ENCODE measurements around the gene CREB5. TPM values are rescaled to one million over a fixed set of nuclear protein-coding genes. Genes with fewer than 3 reads are reported as not detected.

Gene CREB5
- total RNA-seq, 1 experiment from 2014 or later: 2.1 TPM

DNA sequence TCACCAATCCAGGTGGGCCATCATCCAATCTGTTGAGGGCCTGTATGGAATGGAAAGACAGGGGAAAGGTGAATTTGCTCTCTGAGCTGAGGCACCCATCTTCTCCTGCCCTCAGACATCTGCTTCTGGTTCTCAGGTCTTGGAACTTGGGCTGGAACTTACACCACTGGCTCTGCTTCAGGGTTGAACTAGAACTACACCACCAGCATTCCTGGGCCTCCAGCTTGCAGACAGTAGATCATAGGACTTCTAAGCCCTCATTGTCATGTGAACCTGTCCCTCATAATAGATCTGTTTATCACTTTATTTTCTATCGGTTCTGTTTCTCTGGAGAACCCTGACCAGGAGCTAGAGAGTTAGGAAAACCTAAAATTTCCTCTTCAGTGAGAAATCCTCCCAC is 233.5 kb downstream of the CREB5 start:
- no peaks in the 10 kb centered on the region for H3K4me1 ChIP-seq (replicated peaks; ENCODE audit: insufficient read depth)
- H3K9me3 ChIP-seq (ENCODE audit: insufficient read depth, low read depth): no peaks in the 10 kb centered on the region
- BruUV-seq (replicated peaks): no TSS peak
- no peaks in the 10 kb centered on the region for H3F3A ChIP-seq (ENCODE audit: insufficient read depth, low read depth)
- DNase-seq: no peak
- H3K4me2 ChIP-seq: no peak overlapping the region
- H3K27me3 ChIP-seq (ENCODE audit: insufficient read depth, low read depth): no peaks in the 10 kb centered on the region
- H3K79me2 ChIP-seq (ENCODE audit: low read depth): no peaks in the 10 kb centered on the region
- no peak overlapping the region for H2AFZ ChIP-seq
- no peak for TF ChIP-seq EZH2 (IDR thresholded peaks at IDR 0.05; ENCODE audit: low read depth)
- TF ChIP-seq, protein P1, sequence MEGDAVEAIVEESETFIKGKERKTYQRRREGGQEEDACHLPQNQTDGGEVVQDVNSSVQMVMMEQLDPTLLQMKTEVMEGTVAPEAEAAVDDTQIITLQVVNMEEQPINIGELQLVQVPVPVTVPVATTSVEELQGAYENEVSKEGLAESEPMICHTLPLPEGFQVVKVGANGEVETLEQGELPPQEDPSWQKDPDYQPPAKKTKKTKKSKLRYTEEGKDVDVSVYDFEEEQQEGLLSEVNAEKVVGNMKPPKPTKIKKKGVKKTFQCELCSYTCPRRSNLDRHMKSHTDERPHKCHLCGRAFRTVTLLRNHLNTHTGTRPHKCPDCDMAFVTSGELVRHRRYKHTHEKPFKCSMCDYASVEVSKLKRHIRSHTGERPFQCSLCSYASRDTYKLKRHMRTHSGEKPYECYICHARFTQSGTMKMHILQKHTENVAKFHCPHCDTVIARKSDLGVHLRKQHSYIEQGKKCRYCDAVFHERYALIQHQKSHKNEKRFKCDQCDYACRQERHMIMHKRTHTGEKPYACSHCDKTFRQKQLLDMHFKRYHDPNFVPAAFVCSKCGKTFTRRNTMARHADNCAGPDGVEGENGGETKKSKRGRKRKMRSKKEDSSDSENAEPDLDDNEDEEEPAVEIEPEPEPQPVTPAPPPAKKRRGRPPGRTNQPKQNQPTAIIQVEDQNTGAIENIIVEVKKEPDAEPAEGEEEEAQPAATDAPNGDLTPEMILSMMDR (conservative IDR thresholded peaks at IDR 0.05): no peak
- POLR2A ChIA-PET (ENCODE audit: unreplicated experiment): no interaction called here
- H3K36me3 ChIP-seq (ENCODE audit: low read depth): no peaks in the 10 kb centered on the region
- H4K20me1 ChIP-seq (ENCODE audit: insufficient read depth): no peaks in the 10 kb centered on the region
- intact Hi-C loops (cut with micrococcal nuclease; ENCODE audit: unreplicated experiment): no loop called here
- no peak overlapping the region for H3K4me3 ChIP-seq
- no peak overlapping the region for H3K27ac ChIP-seq
- 0 out of 2 replicates have a peak, but pooled peaks cover 6% of the 10 kb centered on the region for H3K9me2 ChIP-seq (ENCODE audit: insufficient read depth)
- CTCF ChIA-PET: no interaction called here

DNA sequence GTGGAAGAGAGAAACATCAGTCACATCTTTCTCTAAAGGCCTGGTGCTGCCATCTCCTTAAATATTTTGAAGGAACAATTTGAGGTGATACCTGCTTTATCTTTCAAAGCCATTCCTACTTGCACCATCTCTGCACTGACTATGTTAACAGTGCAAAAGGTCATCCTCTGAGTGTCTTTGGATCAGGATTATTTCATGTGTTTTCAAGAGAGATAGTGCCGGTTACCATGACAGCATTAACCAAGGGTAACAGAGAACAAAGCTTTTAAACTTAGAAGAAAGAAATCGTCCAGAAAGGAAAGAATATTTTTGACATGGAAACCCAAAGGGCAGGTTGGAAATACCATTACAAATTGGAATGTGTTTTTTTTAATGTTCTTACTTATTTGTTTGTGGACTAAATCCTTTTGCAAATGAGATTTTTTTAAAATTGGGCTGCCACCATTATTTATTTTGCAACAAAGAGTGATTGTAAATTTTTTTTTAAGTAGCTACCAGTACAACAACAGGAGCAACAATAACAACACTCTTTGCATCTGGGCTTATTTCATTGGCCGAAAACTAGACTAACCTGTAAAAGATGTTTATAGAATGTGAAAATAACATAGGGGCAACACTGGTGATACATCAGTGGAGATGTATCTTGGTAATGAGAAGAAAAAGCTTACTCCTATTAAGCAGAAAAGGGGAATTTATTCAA is 234.2 kb downstream of the CREB5 start:
- POLR2A ChIA-PET (ENCODE audit: unreplicated experiment): no interaction called here
- H3K9me3 ChIP-seq (ENCODE audit: insufficient read depth, low read depth): no peaks in the 10 kb centered on the region

DNA sequence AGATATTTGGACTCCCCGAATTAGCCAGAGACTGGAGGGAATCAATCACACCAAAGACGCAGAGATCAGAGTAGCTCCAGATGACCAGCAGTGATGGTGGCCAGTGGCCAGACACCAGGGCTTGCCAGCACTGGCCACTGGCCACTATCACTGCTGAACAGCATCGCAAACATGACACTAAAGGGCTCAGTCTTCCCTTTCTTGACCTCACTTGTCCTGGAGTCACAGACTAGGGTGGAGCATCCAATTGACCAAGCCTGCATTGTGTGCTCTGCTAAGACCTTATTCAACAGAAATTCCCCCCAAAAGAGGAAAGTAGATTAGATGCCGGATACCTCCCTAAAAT is 234.7 kb downstream of the CREB5 start:
- no peaks in the 10 kb centered on the region for H3K36me3 ChIP-seq (ENCODE audit: low read depth)
- no peaks in the 10 kb centered on the region for H3K9me3 ChIP-seq (ENCODE audit: insufficient read depth, low read depth)
- no peaks in the 10 kb centered on the region for H3K4me1 ChIP-seq (replicated peaks; ENCODE audit: insufficient read depth)
- no peaks in the 10 kb centered on the region for H3K27me3 ChIP-seq (ENCODE audit: insufficient read depth, low read depth)
- H3K9me2 ChIP-seq (ENCODE audit: insufficient read depth): 0 out of 2 replicates have a peak, but pooled peaks cover 6% of the 10 kb centered on the region
- POLR2A ChIA-PET (ENCODE audit: unreplicated experiment): no interaction called here
- CTCF ChIA-PET: no interaction called here
- no peak overlapping the region for H2AFZ ChIP-seq
- TF ChIP-seq, protein P1 (conservative IDR thresholded peaks at IDR 0.05): no peak
- no peak for TF ChIP-seq EZH2 (IDR thresholded peaks at IDR 0.05; ENCODE audit: low read depth)
- no peak overlapping the region for H3K4me2 ChIP-seq
- no peaks in the 10 kb centered on the region for H3F3A ChIP-seq (ENCODE audit: insufficient read depth, low read depth)
- intact Hi-C loops (cut with micrococcal nuclease; ENCODE audit: unreplicated experiment): no loop called here
- no peak for DNase-seq
- no peaks in the 10 kb centered on the region for H4K20me1 ChIP-seq (ENCODE audit: insufficient read depth)
- H3K4me3 ChIP-seq: no peak overlapping the region
- H3K79me2 ChIP-seq (ENCODE audit: low read depth): no peaks in the 10 kb centered on the region
- no peak overlapping the region for H3K27ac ChIP-seq
- BruUV-seq (replicated peaks): no TSS peak

More for the DNA sequence above, 234.2 kb downstream of the CREB5 start:
- Histone ChIP-seq H2AFZ (no peak overlapping the region), H3K27ac (no peak overlapping the region), H3K36me3 (ENCODE audit: low read depth) (no peaks in the 10 kb centered on the region), H3K4me1 (replicated peaks; ENCODE audit: insufficient read depth) (no peaks in the 10 kb centered on the region), H3K4me2 (no peak overlapping the region), H3K4me3 (no peak overlapping the region), H3K9me2 (ENCODE audit: insufficient read depth) (0 out of 2 replicates have a peak, but pooled peaks cover 6% of the 10 kb centered on the region), H3K79me2 (ENCODE audit: low read depth) (no peaks in the 10 kb centered on the region), H3F3A (ENCODE audit: insufficient read depth, low read depth) (no peaks in the 10 kb centered on the region), H3K27me3 (ENCODE audit: insufficient read depth, low read depth) (no peaks in the 10 kb centered on the region), H4K20me1 (ENCODE audit: insufficient read depth) (no peaks in the 10 kb centered on the region)
- no peak for DNase-seq
- CTCF ChIA-PET: no interaction called here
- BruUV-seq (replicated peaks): no TSS peak
- intact Hi-C loops (cut with micrococcal nuclease; ENCODE audit: unreplicated experiment): no loop called here
- TF ChIP-seq, protein P1 (conservative IDR thresholded peaks at IDR 0.05): no peak
- no peak for TF ChIP-seq EZH2 (IDR thresholded peaks at IDR 0.05; ENCODE audit: low read depth)
